ENCODE results near the gene CLHC1. TPM values are rescaled to one million over a fixed set of nuclear protein-coding genes. Genes with fewer than 3 reads are reported as not detected.
A peak's percentile ranks its signal among the peaks of the same experiment; 100 is the strongest.
"Not testable (repeated sequence)": the region's sequence is repeated elsewhere in the genome, so short reads cannot be mapped to it uniquely, and the experiment has no call there.

The CLHC1 gene
- total RNA-seq, 4 donors from 2014 or later, result 3.0 to 16.8 (median 3.8) TPM

DNA sequence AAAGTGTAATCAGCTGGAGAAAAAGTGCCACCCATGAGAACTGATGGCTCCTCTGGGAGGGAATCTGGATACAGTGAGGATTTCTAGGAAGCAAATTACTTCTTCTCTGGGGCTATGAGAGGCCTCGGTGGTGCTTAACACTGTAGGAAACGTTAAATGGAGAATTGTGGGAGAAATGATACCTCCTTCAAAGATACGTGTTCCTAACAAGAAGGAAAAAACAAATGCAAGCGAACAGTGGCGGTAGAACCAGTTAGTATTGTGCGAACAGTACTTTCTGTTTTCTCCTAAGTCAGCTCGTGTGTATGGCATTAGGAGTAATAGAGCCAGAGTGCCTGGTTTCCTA, 37.5 kb upstream of the CLHC1 start:
- ATAC-seq, result no peak
- peaks cover 0 to 20% (median 10%) of the 10 kb centered on the region in 3 donors for H3K4me1 ChIP-seq
- TF ChIP-seq POLR2A (IDR thresholded peaks at IDR 0.05) (no peak), POLR2AphosphoS5 (IDR thresholded peaks at IDR 0.05) (no peak), CTCF (IDR thresholded peaks at IDR 0.05) (no peak)
- H3K27ac ChIP-seq, result peak overlapping the region; percentile 55 to 86 (median 82)
- H3K27me3 ChIP-seq, result no peaks in the 10 kb centered on the region
- H3K9me3 ChIP-seq, result no peaks in the 10 kb centered on the region
- WGBS, 2 donors (ENCODE audit: low coverage in 1 of 2), result 45 to 50% methylated on average over 7 of the region's 7 CpGs
- peak overlapping the region; percentile 52 to 59 for H3K4me3 ChIP-seq
- peaks cover 0 to 27% of the 10 kb centered on the region in 2 donors for H3K36me3 ChIP-seq

GRCh38 chr2:55268907-55269644, 37.0 kb upstream of the CLHC1 start, which contains the start of gene MTIF2:
TSS of gene MTIF2 (minus strand) at chr2:55269231. CDS start at chr2:55263858, 5,373 bp downstream.
- peak; percentile 99 for ATAC-seq
- H3K9me3 ChIP-seq, result no peaks in the 10 kb centered on the region
- WGBS, 2 donors (ENCODE audit: low coverage in 1 of 2), result 0 to 1% methylated on average over 12 to 19 of the region's 43 CpGs
- H3K27me3 ChIP-seq, result no peaks in the 10 kb centered on the region
- H3K36me3 ChIP-seq, result peaks cover 0 to 32% of the 10 kb centered on the region in 2 donors
- peak within 1 kb of the TSS; percentile 70 to 89 (median 85) for H3K27ac ChIP-seq
- H3K4me1 ChIP-seq, result peaks cover 0 to 20% (median 10%) of the 10 kb centered on the region in 3 donors
- H3K4me3 ChIP-seq, result peak within 1 kb of the TSS; percentile 52 to 59
- TF ChIP-seq EP300 (IDR thresholded peaks at IDR 0.05) (no peak), CTCF (IDR thresholded peaks at IDR 0.05) (peak in 1 of 4 experiments; percentile 48), POLR2AphosphoS5 (IDR thresholded peaks at IDR 0.05) (peak; percentile 85), POLR2A (IDR thresholded peaks at IDR 0.05) (peak in 1 of 2 donors; percentile 49)

- no peak for ATAC-seq
- WGBS, 2 donors (ENCODE audit: low coverage in 1 of 2), result 9 to 18% methylated on average over 7 to 13 of the region's 13 CpGs
- no peaks in the 10 kb centered on the region for H3K27me3 ChIP-seq
- no peaks in the 10 kb centered on the region for H3K9me3 ChIP-seq
- peak overlapping the region; percentile 52 to 59 for H3K4me3 ChIP-seq
- peaks cover 0 to 39% of the 10 kb centered on the region in 2 donors for H3K36me3 ChIP-seq
- peak overlapping the region; percentile 70 to 89 (median 85) for H3K27ac ChIP-seq
- TF ChIP-seq POLR2AphosphoS5 (IDR thresholded peaks at IDR 0.05) (no peak), POLR2A (IDR thresholded peaks at IDR 0.05) (no peak), CTCF (IDR thresholded peaks at IDR 0.05) (no peak), EP300 (IDR thresholded peaks at IDR 0.05) (no peak)
- H3K4me1 ChIP-seq, result peaks cover 0 to 20% (median 10%) of the 10 kb centered on the region in 3 donors
Measured at GRCh38 chr2:55268288-55268906, 36.3 kb upstream of the CLHC1 start.

DNA sequence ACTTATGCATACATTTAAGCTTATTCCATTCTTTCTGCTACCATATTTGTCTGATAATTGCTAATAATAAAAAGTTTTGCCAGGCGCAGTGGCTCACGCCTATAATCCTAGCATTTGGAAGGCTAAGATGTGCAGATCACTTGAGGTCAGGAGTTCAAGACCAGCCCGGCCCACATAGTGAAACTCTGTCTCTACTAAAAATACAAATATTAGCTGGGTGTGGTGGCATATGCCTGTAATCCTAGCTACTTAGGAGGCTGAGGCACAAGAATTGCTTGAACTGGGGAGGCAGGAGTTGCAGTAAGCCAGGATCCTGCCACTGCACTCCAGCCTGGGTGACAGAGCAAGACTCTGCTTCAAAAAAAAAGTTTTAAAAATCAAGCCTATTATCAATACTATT, 27.5 kb upstream of the CLHC1 start:
- peaks cover 0 to 97% of the 10 kb centered on the region in 2 donors for H3K36me3 ChIP-seq
- not testable (repeated sequence) for H3K27me3 ChIP-seq, H3K4me1 ChIP-seq, ATAC-seq, H3K9me3 ChIP-seq, H3K4me3 ChIP-seq, H3K27ac ChIP-seq
- WGBS, 2 donors (ENCODE audit: low coverage in 1 of 2), result 85 to 91% methylated on average over 3 of the region's 3 CpGs

DNA sequence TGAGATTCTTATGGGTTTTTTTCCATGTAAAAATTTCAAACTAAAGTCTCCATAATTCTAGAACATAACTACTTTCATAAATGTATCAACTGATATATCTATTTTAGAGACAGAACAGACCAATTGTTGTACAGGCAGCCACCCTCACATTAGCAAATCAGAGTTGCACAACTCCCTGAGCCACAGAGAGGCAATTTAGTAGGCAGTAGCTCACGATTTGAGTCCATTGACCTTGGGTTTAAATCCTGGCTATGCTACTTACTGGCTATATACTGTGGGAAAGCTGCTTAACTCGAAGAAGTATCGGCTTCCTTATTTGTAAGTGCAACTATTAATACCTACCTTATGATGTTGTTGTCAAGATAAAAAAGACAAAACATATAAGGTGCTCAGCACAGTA, 20.7 kb upstream of the CLHC1 start:
- H3K36me3 ChIP-seq, result peaks cover 4 to 95% of the 10 kb centered on the region in 2 donors
- H3K27me3 ChIP-seq, result no peaks in the 10 kb centered on the region
- no peaks in the 10 kb centered on the region for H3K4me1 ChIP-seq
- TF ChIP-seq POLR2AphosphoS5 (IDR thresholded peaks at IDR 0.05) (no peak), CTCF (IDR thresholded peaks at IDR 0.05) (no peak), POLR2A (IDR thresholded peaks at IDR 0.05) (no peak), EP300 (IDR thresholded peaks at IDR 0.05) (no peak)
- H3K4me3 ChIP-seq, result no peak overlapping the region
- H3K27ac ChIP-seq, result no peak overlapping the region
- no peaks in the 10 kb centered on the region for H3K9me3 ChIP-seq
- 78 to 91% methylated on average over 3 of the region's 3 CpGs for WGBS, 2 donors (ENCODE audit: low coverage in 1 of 2)
- ATAC-seq, result no peak
